WERI-Rb-1 (cell line): ENCODE measurements around the gene JAGN1.

Experiments
- DNase-seq: peaks from one replicate; pipeline ENCODE4 v3.0.0-alpha.2; 2020
- H3K27ac ChIP-seq: fragments of 250-450 bp; sonication (Bioruptor Pico); 2 replicates; pipeline ENCODE4 v1.5.1; 2020; ENCODE audit warnings: mild to moderate bottlenecking, moderate library complexity
- H3K27me3 ChIP-seq: fragments of 250-450 bp; sonication (Bioruptor Pico); 2 replicates; pipeline ENCODE4 v1.5.1; 2021; ENCODE audit warnings: mild to moderate bottlenecking, low read depth, moderate library complexity; ENCODE audit not compliant: insufficient read depth, severe bottlenecking
- H3K36me3 ChIP-seq: fragments of 250-450 bp; sonication (Bioruptor Pico); 2 replicates; pipeline ENCODE4 v1.5.1; 2020; ENCODE audit warnings: mild to moderate bottlenecking, moderate library complexity
- H3K4me3 ChIP-seq: 2 replicates; pipeline ENCODE4 v1.5.1; 2011; ENCODE audit warnings: low read depth, mild to moderate bottlenecking, control low read depth, low read length
- H3K9me3 ChIP-seq: fragments of 250-450 bp; sonication (Bioruptor Pico); 2 replicates; pipeline ENCODE4 v1.5.1; 2021; ENCODE audit warnings: mild to moderate bottlenecking, moderate library complexity; ENCODE audit not compliant: severe bottlenecking
- TF ChIP-seq, protein P1 (sequence below): IDR thresholded peaks from 2 replicates; pipeline ENCODE4 v1.5.1; 2011; ENCODE audit warnings: low read depth, mild to moderate bottlenecking, control low read depth, inconsistent platforms, low read length

Gene JAGN1

DNA sequence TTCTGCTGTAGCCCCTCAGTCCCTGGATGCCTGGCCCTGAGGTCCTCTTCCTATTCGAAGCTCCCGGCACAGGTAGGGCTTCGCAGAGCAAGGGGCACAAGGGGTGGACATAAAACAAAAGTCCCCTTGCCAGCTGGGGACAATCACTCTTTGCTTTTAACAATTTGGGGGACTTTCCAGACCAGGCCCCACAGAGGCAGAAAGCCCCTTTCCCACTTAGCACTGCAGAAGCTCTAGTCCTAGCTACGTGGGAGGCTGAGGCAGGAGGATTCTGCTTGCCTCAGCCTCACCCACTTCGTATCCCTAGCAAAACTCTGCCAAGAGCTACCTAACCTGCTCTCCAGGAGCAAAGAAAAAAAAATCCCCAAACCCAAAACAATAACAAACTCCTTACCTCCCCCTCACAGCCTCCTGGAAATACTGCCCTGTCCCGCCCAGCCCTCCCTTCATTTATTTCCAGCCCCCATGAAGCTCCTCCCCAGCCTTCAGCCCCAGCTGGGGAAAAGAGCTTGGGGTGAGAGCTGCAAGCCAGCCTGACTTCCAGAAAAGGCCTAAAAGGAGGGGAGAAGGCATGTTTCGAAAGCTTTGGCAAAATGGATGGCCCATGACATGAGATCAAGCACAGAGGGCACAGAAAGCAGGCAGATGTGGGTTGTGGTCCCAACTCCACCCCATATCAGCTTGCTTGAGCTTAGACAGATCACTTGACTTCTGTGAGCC lies 10.4 kb upstream of the JAGN1 start, which contains the start of gene CIDEC:
Gene CIDEC, minus strand, starts transcription at position 424 of the 720 bp plus-strand sequence. CDS start 1,767 bp downstream, outside the sequence.
- Histone ChIP-seq H3K4me3 (no peak within 1 kb of the TSS), H3K9me3 (no peaks in the 10 kb centered on the region), H3K27ac (no peak within 1 kb of the TSS), H3K27me3 (no peaks in the 10 kb centered on the region), H3K36me3 (no peaks in the 10 kb centered on the region)
- TF ChIP-seq, protein P1, sequence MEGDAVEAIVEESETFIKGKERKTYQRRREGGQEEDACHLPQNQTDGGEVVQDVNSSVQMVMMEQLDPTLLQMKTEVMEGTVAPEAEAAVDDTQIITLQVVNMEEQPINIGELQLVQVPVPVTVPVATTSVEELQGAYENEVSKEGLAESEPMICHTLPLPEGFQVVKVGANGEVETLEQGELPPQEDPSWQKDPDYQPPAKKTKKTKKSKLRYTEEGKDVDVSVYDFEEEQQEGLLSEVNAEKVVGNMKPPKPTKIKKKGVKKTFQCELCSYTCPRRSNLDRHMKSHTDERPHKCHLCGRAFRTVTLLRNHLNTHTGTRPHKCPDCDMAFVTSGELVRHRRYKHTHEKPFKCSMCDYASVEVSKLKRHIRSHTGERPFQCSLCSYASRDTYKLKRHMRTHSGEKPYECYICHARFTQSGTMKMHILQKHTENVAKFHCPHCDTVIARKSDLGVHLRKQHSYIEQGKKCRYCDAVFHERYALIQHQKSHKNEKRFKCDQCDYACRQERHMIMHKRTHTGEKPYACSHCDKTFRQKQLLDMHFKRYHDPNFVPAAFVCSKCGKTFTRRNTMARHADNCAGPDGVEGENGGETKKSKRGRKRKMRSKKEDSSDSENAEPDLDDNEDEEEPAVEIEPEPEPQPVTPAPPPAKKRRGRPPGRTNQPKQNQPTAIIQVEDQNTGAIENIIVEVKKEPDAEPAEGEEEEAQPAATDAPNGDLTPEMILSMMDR, result no peak
- no peak for DNase-seq

- Histone ChIP-seq H3K27me3 (no peaks in the 10 kb centered on the region), H3K36me3 (no peaks in the 10 kb centered on the region), H3K27ac (no peak overlapping the region), H3K9me3 (no peaks in the 10 kb centered on the region), H3K4me3 (no peak overlapping the region)
- no peak for DNase-seq
- TF ChIP-seq, protein P1, result no peak
Observed at GRCh38 chr3:9881441-9881840, 9.0 kb upstream of the JAGN1 start.

DNA sequence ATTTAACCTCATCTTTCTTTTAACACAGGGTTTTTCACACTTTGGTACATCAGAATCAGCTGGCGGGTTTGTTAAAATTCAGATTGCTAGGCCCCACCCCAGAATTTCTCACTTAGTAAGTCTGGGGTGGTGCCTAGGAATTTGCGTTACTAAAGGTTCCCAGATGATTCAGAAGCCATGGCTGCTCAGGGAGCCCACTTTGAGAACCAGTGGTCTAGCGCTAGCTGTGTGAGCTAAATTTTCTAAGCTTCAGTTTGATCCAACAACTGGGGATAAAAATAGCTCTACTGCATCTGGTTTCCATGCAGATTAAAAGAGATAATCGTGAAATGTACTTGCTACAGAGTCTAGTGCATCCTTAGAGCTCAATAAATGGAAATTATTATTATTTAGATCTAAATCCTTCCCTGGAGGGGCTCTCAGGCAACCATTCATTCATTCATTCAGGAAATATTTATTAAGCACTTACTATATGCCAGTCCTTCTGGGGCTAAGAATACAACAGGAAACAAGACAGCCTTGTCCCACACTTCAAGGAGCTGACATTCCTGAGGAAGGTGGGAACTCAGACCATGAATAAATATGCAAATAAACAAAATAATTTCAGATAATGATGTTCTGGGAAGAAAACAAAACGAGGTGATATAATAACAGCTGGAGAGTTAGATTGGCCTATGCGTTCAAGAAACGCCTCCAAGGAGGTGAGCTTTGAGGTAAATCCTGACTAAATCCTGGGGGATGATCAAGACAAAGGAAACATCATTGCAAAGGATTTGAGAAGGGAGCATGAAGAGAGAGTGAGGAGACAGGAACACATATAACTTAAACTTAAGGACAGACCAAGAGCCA lies 6.5 kb upstream of the JAGN1 start:
- no peaks in the 10 kb centered on the region for H3K36me3 ChIP-seq
- no peaks in the 10 kb centered on the region for H3K27me3 ChIP-seq
- no peak overlapping the region for H3K4me3 ChIP-seq
- no peaks in the 10 kb centered on the region for H3K9me3 ChIP-seq
- TF ChIP-seq, protein P1, result no peak
- no peak overlapping the region for H3K27ac ChIP-seq
- no peak for DNase-seq

GRCh38 chr3:9884555-9885165 lies 5.8 kb upstream of the JAGN1 start:
- Histone ChIP-seq H3K9me3 (no peaks in the 10 kb centered on the region), H3K36me3 (no peaks in the 10 kb centered on the region), H3K4me3 (no peak overlapping the region), H3K27me3 (no peaks in the 10 kb centered on the region), H3K27ac (no peak overlapping the region)
- no peak for DNase-seq
- TF ChIP-seq, protein P1, result no peak

DNA sequence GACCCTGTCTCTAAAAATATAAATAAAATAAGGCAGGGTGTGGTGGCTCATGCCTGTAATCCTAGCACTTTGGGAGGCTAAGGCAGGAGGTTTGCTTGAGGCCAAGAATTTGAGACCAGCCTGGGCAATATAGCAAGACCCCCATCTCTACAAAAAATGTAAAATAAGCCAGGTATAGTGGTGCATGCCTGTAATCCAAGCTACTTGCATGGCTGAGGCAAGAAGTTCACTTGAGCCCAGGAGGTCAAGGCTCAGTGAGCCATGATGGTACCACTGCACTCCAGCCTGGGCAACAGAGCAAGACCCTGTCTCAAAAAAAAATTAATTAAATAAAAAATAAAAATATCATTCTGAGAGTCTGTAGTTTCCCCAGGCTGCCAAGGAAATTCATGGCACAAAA lies 4.1 kb upstream of the JAGN1 start:
- DNase-seq, result no peak
- no peaks in the 10 kb centered on the region for H3K36me3 ChIP-seq
- H3K27ac ChIP-seq, result no peak overlapping the region
- H3K27me3 ChIP-seq, result no peaks in the 10 kb centered on the region
- H3K9me3 ChIP-seq, result no peaks in the 10 kb centered on the region
- no peak overlapping the region for H3K4me3 ChIP-seq
- TF ChIP-seq, protein P1, result no peak
